ENCODE data around the gene PLEKHA1.

Gene PLEKHA1

GRCh38 chr10:122454603-122455080, 80.1 kb downstream of the PLEKHA1 start, which contains the start of gene ARMS2:
Gene ARMS2, plus strand, starts transcription at chr10:122454653. Its CDS starts 75 bp downstream, at chr10:122454728.
- ChIA-PET POLR2A (no interaction called here), CTCF (no interaction called here)
- no peak for TF ChIP-seq LEF1 (IDR thresholded peaks at IDR 0.05; ENCODE audit: borderline replicate concordance)
- no peak for TF ChIP-seq SP1 (IDR thresholded peaks at IDR 0.05)
- TF ChIP-seq FOXK2 (IDR thresholded peaks at IDR 0.05): no peak
- no peak for TF ChIP-seq FOXM1 (IDR thresholded peaks at IDR 0.05; ENCODE audit: borderline replicate concordance)
- TF ChIP-seq TARDBP (IDR thresholded peaks at IDR 0.05): no peak
- TF ChIP-seq FOXA1 (IDR thresholded peaks at IDR 0.05): no peak
- TF ChIP-seq PKNOX1 (IDR thresholded peaks at IDR 0.05): no peak
- no peak for TF ChIP-seq ELF4 (IDR thresholded peaks at IDR 0.05)
- no peak for TF ChIP-seq L3MBTL2 (conservative IDR thresholded peaks at IDR 0.05)
- TF ChIP-seq ARNT (IDR thresholded peaks at IDR 0.05): no peak
- TF ChIP-seq HDGF (IDR thresholded peaks at IDR 0.05; ENCODE audit: borderline replicate concordance): no peak
- no peak for TF ChIP-seq NFRKB (IDR thresholded peaks at IDR 0.05)
- no peak for TF ChIP-seq CTBP1 (IDR thresholded peaks at IDR 0.05; ENCODE audit: borderline replicate concordance)
- TF ChIP-seq BHLHE40 (IDR thresholded peaks at IDR 0.05; ENCODE audit: borderline replicate concordance): no peak
- TF ChIP-seq ZNF384 (IDR thresholded peaks at IDR 0.05): no peak
- no peak for TF ChIP-seq SUZ12 (IDR thresholded peaks at IDR 0.05)

GRCh38 chr10:122455376-122456079, 81.0 kb downstream of the PLEKHA1 start:
- POLR2A ChIA-PET: no interaction called here
- TF ChIP-seq ARNT (IDR thresholded peaks at IDR 0.05) (no peak), CTBP1 (IDR thresholded peaks at IDR 0.05; ENCODE audit: borderline replicate concordance) (no peak), HDGF (IDR thresholded peaks at IDR 0.05; ENCODE audit: borderline replicate concordance) (no peak), ELF4 (IDR thresholded peaks at IDR 0.05) (no peak), SUZ12 (IDR thresholded peaks at IDR 0.05) (no peak), FOXA1 (IDR thresholded peaks at IDR 0.05) (no peak), L3MBTL2 (conservative IDR thresholded peaks at IDR 0.05) (no peak), ZNF384 (IDR thresholded peaks at IDR 0.05) (no peak), NFRKB (IDR thresholded peaks at IDR 0.05) (no peak), FOXK2 (IDR thresholded peaks at IDR 0.05) (no peak), SP1 (IDR thresholded peaks at IDR 0.05) (no peak), BHLHE40 (IDR thresholded peaks at IDR 0.05; ENCODE audit: borderline replicate concordance) (no peak), TARDBP (IDR thresholded peaks at IDR 0.05) (no peak), LEF1 (IDR thresholded peaks at IDR 0.05; ENCODE audit: borderline replicate concordance) (no peak), PKNOX1 (IDR thresholded peaks at IDR 0.05) (no peak), FOXM1 (IDR thresholded peaks at IDR 0.05; ENCODE audit: borderline replicate concordance) (no peak)
- CTCF ChIA-PET: interaction anchor here (0.6 kb wide), 1 partner anchor 41 kb away, joined by 3 read pairs; no protein-coding TSS in a partner anchor
- no peak for DNase-seq (ENCODE audit: extremely low spot score)

More at GRCh38 chr10:122454603-122455080, 80.1 kb downstream of the PLEKHA1 start, which contains the start of gene ARMS2:
- no peak for DNase-seq (ENCODE audit: extremely low spot score)

- POLR2A ChIA-PET: no interaction called here
- TF ChIP-seq SP1 (IDR thresholded peaks at IDR 0.05): no peak
- no peak for TF ChIP-seq SUZ12 (IDR thresholded peaks at IDR 0.05)
- TF ChIP-seq FOXA1 (IDR thresholded peaks at IDR 0.05): no peak
- TF ChIP-seq TARDBP (IDR thresholded peaks at IDR 0.05): no peak
- TF ChIP-seq HDGF (IDR thresholded peaks at IDR 0.05; ENCODE audit: borderline replicate concordance): no peak
- no peak for TF ChIP-seq ARNT (IDR thresholded peaks at IDR 0.05)
- TF ChIP-seq PKNOX1 (IDR thresholded peaks at IDR 0.05): no peak
- TF ChIP-seq FOXK2 (IDR thresholded peaks at IDR 0.05): no peak
- TF ChIP-seq ZNF384 (IDR thresholded peaks at IDR 0.05): no peak
- TF ChIP-seq BHLHE40 (IDR thresholded peaks at IDR 0.05; ENCODE audit: borderline replicate concordance): no peak
- CTCF ChIA-PET: interaction anchor here (0.6 kb wide), 1 partner anchor 19 kb away, joined by 3 read pairs; no protein-coding TSS in a partner anchor
- no peak for DNase-seq (ENCODE audit: extremely low spot score)
Measured at GRCh38 chr10:122457934-122458333, 83.4 kb downstream of the PLEKHA1 start.

- no peak for DNase-seq (ENCODE audit: extremely low spot score)
Measured at GRCh38 chr10:122458693-122459092, 84.2 kb downstream of the PLEKHA1 start.

More at GRCh38 chr10:122458693-122459092, 84.2 kb downstream of the PLEKHA1 start:
- ChIA-PET POLR2A (no interaction called here), CTCF (no interaction called here)
- TF ChIP-seq PKNOX1 (IDR thresholded peaks at IDR 0.05) (no peak), CTBP1 (IDR thresholded peaks at IDR 0.05; ENCODE audit: borderline replicate concordance) (no peak), NFRKB (IDR thresholded peaks at IDR 0.05) (no peak), ARNT (IDR thresholded peaks at IDR 0.05) (no peak), ZNF384 (IDR thresholded peaks at IDR 0.05) (no peak), ELF4 (IDR thresholded peaks at IDR 0.05) (no peak), LEF1 (IDR thresholded peaks at IDR 0.05; ENCODE audit: borderline replicate concordance) (no peak), FOXA1 (IDR thresholded peaks at IDR 0.05) (no peak), FOXM1 (IDR thresholded peaks at IDR 0.05; ENCODE audit: borderline replicate concordance) (no peak), FOXK2 (IDR thresholded peaks at IDR 0.05) (no peak), TARDBP (IDR thresholded peaks at IDR 0.05) (no peak), SP1 (IDR thresholded peaks at IDR 0.05) (no peak), BHLHE40 (IDR thresholded peaks at IDR 0.05; ENCODE audit: borderline replicate concordance) (no peak)
